ENCODE results near the gene INSR. TPM values are rescaled to one million over a fixed set of nuclear protein-coding genes. Genes with fewer than 3 reads are reported as not detected.

Gene INSR
- total and polyA plus RNA-seq, 2 experiments from 2014 or later = 19.2 to 52.1 TPM

- Mint-ChIP-seq H3K4me1 (no peaks in the 10 kb centered on the region), H3K36me3 (ENCODE audit: low read depth) (0 out of 3 replicates have a peak, but pooled peaks cover 3% of the 10 kb centered on the region), H3K27me3 (ENCODE audit: insufficient read depth, low read depth, poor library complexity) (no peaks in the 10 kb centered on the region), H3K4me3 (no peak overlapping the region), H3K9me3 (peaks cover 17% of the 10 kb centered on the region), H3K27ac (no peak overlapping the region)
- H3K4me1 ChIP-seq (ENCODE audit: insufficient read depth) = no peaks in the 10 kb centered on the region
- no peaks in the 10 kb centered on the region; the same call in 1 of the 2 replicates for H3K9me2 ChIP-seq (ENCODE audit: insufficient read depth)
- H4K20me1 ChIP-seq (replicated peaks; ENCODE audit: insufficient read depth) = no peaks in the 10 kb centered on the region
- no peak overlapping the region for H3K4me2 ChIP-seq
- no peaks in the 10 kb centered on the region for H3K27me3 ChIP-seq (ENCODE audit: insufficient read depth)
- no peak for TF ChIP-seq NANOG (IDR thresholded peaks at IDR 0.05; ENCODE audit: borderline replicate concordance)
- peak; percentile 82 to 91 for TF ChIP-seq CTCF (conservative IDR thresholded peaks at IDR 0.05; ENCODE audit: low read depth in 2 of 2)
- no peak for TF ChIP-seq EZH2 (IDR thresholded peaks at IDR 0.05; ENCODE audit: low read depth, unreplicated experiment)
- no peak for TF ChIP-seq ZNF114 (CRISPR knock-in tag; IDR thresholded peaks at IDR 0.05)
- H3K27ac ChIP-seq (ENCODE audit: low read depth) = no peak overlapping the region
- no peak overlapping the region for H3K4me3 ChIP-seq
- no peak overlapping the region for H2AFZ ChIP-seq
- H3K36me3 ChIP-seq (ENCODE audit: insufficient read depth) = no peaks in the 10 kb centered on the region
- no peaks in the 10 kb centered on the region for H3F3A ChIP-seq (replicated peaks; ENCODE audit: low read depth)
- ATAC-seq = peak; percentile 92
- H3K79me2 ChIP-seq (replicated peaks; ENCODE audit: insufficient read depth) = no peaks in the 10 kb centered on the region
- DNase-seq (ENCODE audit: low spot score) = peak; percentile 93
These were observed 32.1 kb upstream of the INSR start for GRCh38 chr19:7326105-7326877.

- peaks cover 8% of the 10 kb centered on the region; the same call in 2 of the 3 replicates for H3K36me3 Mint-ChIP-seq (ENCODE audit: low read depth)
- H4K20me1 ChIP-seq (replicated peaks; ENCODE audit: insufficient read depth) = no peaks in the 10 kb centered on the region
- no peak overlapping the region for H3K27ac ChIP-seq (ENCODE audit: low read depth)
- H3K79me2 ChIP-seq (replicated peaks; ENCODE audit: insufficient read depth) = no peaks in the 10 kb centered on the region
- no peak overlapping the region for H3K4me2 ChIP-seq
- ATAC-seq (no peak), DNase-seq (ENCODE audit: low spot score) (no peak)
- H3F3A ChIP-seq (replicated peaks; ENCODE audit: low read depth) = no peaks in the 10 kb centered on the region
- H3K27me3 ChIP-seq (ENCODE audit: insufficient read depth) = no peaks in the 10 kb centered on the region
- H3K27ac Mint-ChIP-seq = no peak overlapping the region
- H3K4me1 ChIP-seq (ENCODE audit: insufficient read depth) = no peaks in the 10 kb centered on the region
- H3K4me1 Mint-ChIP-seq = no peaks in the 10 kb centered on the region
- H3K27me3 Mint-ChIP-seq (ENCODE audit: insufficient read depth, low read depth, poor library complexity) = peaks cover 1% of the 10 kb centered on the region
- no peak overlapping the region for H2AFZ ChIP-seq
- H3K4me3 Mint-ChIP-seq = no peak overlapping the region
- peaks cover 28% of the 10 kb centered on the region for H3K9me3 Mint-ChIP-seq
- no peak overlapping the region for H3K4me3 ChIP-seq
- TF ChIP-seq EZH2phosphoT487 (IDR thresholded peaks at IDR 0.05; ENCODE audit: unreplicated experiment) (no peak), ZNF462 (CRISPR knock-in tag; IDR thresholded peaks at IDR 0.05) (no peak), ETS1 (IDR thresholded peaks at IDR 0.05) (no peak), CREB1 (CRISPR knock-in tag; IDR thresholded peaks at IDR 0.05; ENCODE audit: low read depth) (no peak), EZH2 (IDR thresholded peaks at IDR 0.05; ENCODE audit: low read depth, unreplicated experiment) (no peak)
- no peaks in the 10 kb centered on the region for H3K9me2 ChIP-seq (ENCODE audit: insufficient read depth)
- H3K36me3 ChIP-seq (ENCODE audit: insufficient read depth) = no peaks in the 10 kb centered on the region
These were observed 24.0 kb upstream of the INSR start for GRCh38 chr19:7318176-7318575.
